ENCODE measurements around the gene SRBD1. TPM values are rescaled to one million over a fixed set of nuclear protein-coding genes. Genes with fewer than 3 reads are reported as not detected.

Gene SRBD1
- total and polyA plus RNA-seq, 12 donors = 2.5 to 13.5 (median 10.0) TPM

DNA sequence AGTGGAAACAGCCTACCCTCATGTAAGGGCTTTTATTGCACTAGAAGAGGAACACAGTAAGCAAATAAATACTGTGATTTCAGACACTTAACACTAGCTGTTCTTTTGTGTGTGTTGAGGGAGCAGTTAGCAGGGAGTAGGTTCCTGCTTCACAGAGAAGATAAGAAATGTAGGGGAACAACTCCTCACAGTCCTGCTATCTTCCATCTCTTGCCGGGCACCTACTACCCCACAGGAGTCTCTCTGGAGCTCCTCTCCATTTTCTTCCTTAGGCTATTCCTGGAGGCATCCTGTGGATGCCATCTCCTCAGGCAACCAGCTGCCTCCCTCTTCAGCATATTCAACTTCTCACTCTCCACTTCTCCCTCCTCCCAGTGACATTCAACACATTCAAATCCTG, 145.0 kb downstream of the SRBD1 start:
- ATAC-seq (no peak), DNase-seq (no peak)
- Histone ChIP-seq H3K36me3 (no peaks in the 10 kb centered on the region), H3K27ac (no peak overlapping the region), H3K27me3 (no peaks in the 10 kb centered on the region), H3K4me1 (peaks cover 0 to 22% (median 15%) of the 10 kb centered on the region in 9 donors), H3K9me3 (no peaks in the 10 kb centered on the region), H3K4me3 (no peak overlapping the region)
- TF ChIP-seq, protein P1, sequence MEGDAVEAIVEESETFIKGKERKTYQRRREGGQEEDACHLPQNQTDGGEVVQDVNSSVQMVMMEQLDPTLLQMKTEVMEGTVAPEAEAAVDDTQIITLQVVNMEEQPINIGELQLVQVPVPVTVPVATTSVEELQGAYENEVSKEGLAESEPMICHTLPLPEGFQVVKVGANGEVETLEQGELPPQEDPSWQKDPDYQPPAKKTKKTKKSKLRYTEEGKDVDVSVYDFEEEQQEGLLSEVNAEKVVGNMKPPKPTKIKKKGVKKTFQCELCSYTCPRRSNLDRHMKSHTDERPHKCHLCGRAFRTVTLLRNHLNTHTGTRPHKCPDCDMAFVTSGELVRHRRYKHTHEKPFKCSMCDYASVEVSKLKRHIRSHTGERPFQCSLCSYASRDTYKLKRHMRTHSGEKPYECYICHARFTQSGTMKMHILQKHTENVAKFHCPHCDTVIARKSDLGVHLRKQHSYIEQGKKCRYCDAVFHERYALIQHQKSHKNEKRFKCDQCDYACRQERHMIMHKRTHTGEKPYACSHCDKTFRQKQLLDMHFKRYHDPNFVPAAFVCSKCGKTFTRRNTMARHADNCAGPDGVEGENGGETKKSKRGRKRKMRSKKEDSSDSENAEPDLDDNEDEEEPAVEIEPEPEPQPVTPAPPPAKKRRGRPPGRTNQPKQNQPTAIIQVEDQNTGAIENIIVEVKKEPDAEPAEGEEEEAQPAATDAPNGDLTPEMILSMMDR (IDR thresholded peaks at IDR 0.05) = no peak
- intact Hi-C loops (cut with DNase I) = no loop called here
- 68 to 83% methylated on average over 1 of the region's 1 CpG for WGBS, 2 donors

DNA sequence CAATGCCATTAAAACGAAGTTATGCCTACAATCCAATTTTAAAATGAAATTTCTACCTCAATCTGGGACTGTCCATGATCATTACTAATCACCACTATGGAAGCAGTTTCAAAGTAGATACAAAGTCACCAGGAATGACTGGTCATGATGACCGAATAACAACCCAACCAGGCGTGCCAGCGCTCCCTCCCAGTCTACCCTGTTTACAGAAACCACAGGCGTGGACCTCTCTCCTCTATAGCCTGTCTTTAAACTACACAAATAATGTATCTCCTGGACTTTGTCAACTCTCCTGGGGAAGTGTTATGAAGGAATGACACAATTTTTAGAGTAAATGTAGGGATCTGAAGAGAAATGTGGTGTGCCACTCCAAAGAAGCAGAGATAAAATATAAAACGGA, 150.2 kb downstream of the SRBD1 start:
- H3K27ac ChIP-seq = no peak overlapping the region
- H3K27me3 ChIP-seq = no peaks in the 10 kb centered on the region
- TF ChIP-seq, protein P1 (IDR thresholded peaks at IDR 0.05) = no peak
- WGBS, 2 donors = 86 to 90% methylated on average over 6 of the region's 6 CpGs
- H3K4me1 ChIP-seq = peaks cover 0 to 21% (median 14%) of the 10 kb centered on the region in 9 donors
- intact Hi-C loops (cut with DNase I) = no loop called here
- H3K4me3 ChIP-seq = no peak overlapping the region
- no peaks in the 10 kb centered on the region for H3K9me3 ChIP-seq
- H3K36me3 ChIP-seq = peaks cover 0 to 4% (median 0%) of the 10 kb centered on the region in 9 donors
- ATAC-seq (no peak), DNase-seq (no peak)

DNA sequence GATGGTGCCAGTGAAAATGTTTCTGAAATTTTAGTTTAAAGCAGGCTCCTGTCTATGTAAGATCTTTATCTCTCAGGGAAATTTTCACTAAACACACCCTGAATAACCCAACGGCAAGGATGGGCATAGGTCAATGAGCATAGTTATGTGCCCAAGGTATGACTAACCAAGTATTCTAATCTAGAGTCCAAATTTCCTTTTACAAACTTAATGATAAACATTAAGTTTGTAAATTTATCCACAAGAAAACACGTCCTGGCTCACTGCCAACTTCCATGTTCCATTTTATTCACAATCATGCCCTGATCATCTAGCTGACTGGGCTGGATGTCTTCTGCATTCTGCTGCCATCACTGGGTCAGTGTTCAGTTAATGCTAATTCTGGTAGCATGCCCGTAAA, 151.2 kb downstream of the SRBD1 start:
- intact Hi-C loops (cut with DNase I) = no loop called here
- TF ChIP-seq, protein P1 (IDR thresholded peaks at IDR 0.05) = no peak
- ATAC-seq (no peak), DNase-seq (no peak)
- peaks cover 0 to 4% (median 0%) of the 10 kb centered on the region in 9 donors for H3K36me3 ChIP-seq
- no peaks in the 10 kb centered on the region for H3K27me3 ChIP-seq
- H3K9me3 ChIP-seq = no peaks in the 10 kb centered on the region
- H3K27ac ChIP-seq = no peak overlapping the region
- H3K4me1 ChIP-seq = peaks cover 0 to 21% (median 14%) of the 10 kb centered on the region in 9 donors
- 85 to 88% methylated on average over 3 of the region's 3 CpGs for WGBS, 2 donors
- H3K4me3 ChIP-seq = no peak overlapping the region

DNA sequence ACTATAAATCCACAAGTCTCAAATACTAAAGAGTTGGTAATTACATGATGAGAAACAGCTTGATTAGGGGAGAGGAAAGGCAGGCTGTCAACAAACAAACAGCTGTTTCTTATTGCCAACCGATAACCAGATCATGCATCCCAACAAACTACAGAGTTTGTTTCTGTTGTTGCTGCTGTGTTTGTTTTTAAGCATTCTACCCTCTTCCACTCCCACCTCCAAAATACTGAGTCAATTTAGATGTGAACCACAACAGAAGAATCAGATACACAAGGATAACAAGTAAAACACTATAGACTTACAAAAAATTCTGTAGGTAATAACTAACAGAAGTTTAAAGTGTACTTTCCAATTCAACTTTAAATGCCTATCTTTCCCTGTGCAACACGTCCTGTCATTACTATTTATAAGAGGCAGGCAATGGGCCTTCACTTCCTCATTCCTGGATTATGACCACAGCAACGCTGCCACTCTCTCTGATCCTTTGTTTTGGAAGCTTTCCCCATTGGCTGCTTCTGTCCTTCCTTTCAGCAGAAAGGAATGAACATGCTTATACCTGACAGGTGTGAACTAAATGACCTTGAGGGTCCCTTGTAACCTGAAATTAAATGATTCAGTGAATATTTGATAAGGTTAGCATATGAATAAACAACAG, 152.0 kb downstream of the SRBD1 start:
- TF ChIP-seq, protein P1 (IDR thresholded peaks at IDR 0.05) = no peak
- H3K27me3 ChIP-seq = no peaks in the 10 kb centered on the region
- intact Hi-C loops (cut with DNase I) = no loop called here
- H3K9me3 ChIP-seq = no peaks in the 10 kb centered on the region
- peak; percentile 53 to 95 (median 82) for ATAC-seq
- peak overlapping the region in 5 of 10 donors; percentile 4 to 21 (median 15) for H3K27ac ChIP-seq
- DNase-seq = peak in 1 of 2 donors; percentile 22
- H3K4me1 ChIP-seq = peaks cover 0 to 21% (median 14%) of the 10 kb centered on the region in 9 donors
- 20 to 22% methylated on average over 3 of the region's 3 CpGs for WGBS, 2 donors
- H3K36me3 ChIP-seq = peaks cover 0 to 4% (median 0%) of the 10 kb centered on the region in 9 donors
- H3K4me3 ChIP-seq = no peak overlapping the region

All from heart right ventricle (tissue), 16 donors.